GM10266 (cell line): ENCODE measurements around the gene PDE4B.

ENCODE experiments used
- DNase-seq: peaks from one replicate; pipeline ENCODE4 v3.0.0; 2012; ENCODE audit errors: extremely low spot score
- TF ChIP-seq, protein P1 (sequence below): IDR thresholded peaks from 2 replicates; pipeline ENCODE4 v1.5.1; 2012; ENCODE audit warnings: mild to moderate bottlenecking, low read depth; ENCODE audit not compliant: control insufficient read depth, insufficient read depth; ENCODE audit errors: missing control alignments

The PDE4B gene

DNA sequence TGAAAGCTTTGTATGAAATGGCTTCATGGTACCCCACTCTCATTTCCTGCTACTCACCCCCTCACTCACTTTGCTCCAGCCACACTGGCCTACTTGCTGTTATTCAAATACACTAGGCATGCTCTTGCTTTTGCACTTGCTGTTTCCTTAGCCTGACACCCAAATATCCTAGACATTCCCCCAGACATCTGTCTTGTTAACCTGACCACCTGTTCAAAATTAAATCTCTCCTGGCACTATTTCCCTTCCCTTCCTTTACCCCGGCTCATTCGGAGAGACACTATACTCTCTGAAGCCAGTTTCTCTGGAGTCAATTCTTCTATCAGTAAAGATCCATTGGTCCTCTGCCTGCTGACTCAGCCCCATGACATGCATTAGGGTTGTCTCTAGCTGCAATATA, 435.3 kb downstream of the PDE4B start:
- TF ChIP-seq, protein P1, sequence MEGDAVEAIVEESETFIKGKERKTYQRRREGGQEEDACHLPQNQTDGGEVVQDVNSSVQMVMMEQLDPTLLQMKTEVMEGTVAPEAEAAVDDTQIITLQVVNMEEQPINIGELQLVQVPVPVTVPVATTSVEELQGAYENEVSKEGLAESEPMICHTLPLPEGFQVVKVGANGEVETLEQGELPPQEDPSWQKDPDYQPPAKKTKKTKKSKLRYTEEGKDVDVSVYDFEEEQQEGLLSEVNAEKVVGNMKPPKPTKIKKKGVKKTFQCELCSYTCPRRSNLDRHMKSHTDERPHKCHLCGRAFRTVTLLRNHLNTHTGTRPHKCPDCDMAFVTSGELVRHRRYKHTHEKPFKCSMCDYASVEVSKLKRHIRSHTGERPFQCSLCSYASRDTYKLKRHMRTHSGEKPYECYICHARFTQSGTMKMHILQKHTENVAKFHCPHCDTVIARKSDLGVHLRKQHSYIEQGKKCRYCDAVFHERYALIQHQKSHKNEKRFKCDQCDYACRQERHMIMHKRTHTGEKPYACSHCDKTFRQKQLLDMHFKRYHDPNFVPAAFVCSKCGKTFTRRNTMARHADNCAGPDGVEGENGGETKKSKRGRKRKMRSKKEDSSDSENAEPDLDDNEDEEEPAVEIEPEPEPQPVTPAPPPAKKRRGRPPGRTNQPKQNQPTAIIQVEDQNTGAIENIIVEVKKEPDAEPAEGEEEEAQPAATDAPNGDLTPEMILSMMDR: no peak
- DNase-seq: no peak

- TF ChIP-seq, protein P1: no peak
- no peak for DNase-seq
Measured at GRCh38 chr1:66231217-66231616, 438.5 kb downstream of the PDE4B start.

DNA sequence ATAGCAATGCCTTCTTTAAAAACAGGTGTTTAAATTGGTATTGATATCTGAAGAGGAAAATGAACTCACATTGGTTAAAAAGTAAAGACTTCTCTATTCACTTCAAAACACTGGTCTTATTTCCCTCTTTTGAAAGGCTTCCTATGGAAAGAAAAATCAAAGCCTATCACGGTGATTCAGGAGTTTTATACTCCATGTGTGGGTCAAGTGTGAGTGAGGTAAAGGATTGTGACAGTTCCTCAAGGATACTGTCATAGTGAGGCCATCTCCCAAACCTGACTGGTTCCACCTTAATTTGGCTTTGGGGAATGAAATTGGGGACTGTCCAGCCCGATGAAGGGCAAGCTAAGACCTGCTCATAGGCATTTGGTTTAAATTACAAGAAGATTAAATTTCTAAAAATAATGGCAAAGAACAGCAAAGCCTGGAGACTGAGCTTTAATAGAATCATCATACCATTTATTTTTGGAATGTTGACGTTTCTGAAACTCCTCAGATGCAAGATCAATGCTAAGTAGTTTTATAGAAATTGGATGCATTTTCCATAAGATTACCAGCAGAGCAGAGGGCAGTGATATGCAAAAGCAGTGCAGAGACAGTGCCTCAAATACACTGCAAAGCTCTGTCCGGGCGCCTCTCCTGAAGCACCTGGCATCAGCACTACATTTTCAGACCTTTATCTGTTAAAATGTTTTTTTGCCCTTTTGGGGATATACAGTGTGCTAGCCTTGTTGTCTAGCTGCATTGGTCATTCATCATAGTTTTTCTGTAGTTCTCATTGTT, 439.2 kb downstream of the PDE4B start:
- DNase-seq: no peak
- TF ChIP-seq, protein P1: no peak

GRCh38 chr1:66237042-66237441, 444.3 kb downstream of the PDE4B start:
- TF ChIP-seq, protein P1: no peak
- DNase-seq: no peak

GRCh38 chr1:66237722-66238479, 445.2 kb downstream of the PDE4B start:
- no peak for DNase-seq
- TF ChIP-seq, protein P1: no peak

DNA sequence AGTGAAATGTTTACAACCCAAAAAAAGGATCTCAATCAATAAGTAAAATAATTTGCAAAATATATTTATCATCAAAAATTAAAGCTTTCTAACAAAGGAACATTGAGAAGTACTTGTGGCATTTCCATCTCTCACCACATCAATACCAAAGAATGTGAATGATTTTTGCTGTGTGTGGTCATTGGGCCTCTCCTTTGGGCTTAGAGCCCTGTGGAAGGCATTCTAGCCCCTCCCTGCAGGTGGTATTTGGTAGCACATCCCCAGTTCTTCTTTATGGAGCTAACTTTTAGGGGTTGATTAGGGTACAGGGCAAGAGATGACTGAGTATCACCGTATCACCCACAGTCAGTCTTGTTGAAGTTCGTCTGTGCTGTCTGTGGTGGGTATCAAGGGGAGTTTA, 447.1 kb downstream of the PDE4B start:
- no peak for DNase-seq
- TF ChIP-seq, protein P1: no peak
